Liver (tissue), 9 donors: ENCODE measurements around the gene GSTP1. TPM values are rescaled to one million over a fixed set of nuclear protein-coding genes. Genes with fewer than 3 reads are reported as not detected.

Experiments used
- DNase-seq: peaks from one replicate; pipeline ENCODE4 v3.0.0-alpha.2; 2017; ENCODE audit warnings: low spot score
- H3K27ac ChIP-seq, 2 donors: one replicate each; pipeline ENCODE4 v1.7.0; 2013; ENCODE audit warnings: inconsistent platforms in 2 of 2, low read length in 2 of 2, control low read depth in 1 of 2, low read depth in 1 of 2, mild to moderate bottlenecking in 1 of 2
- H3K27me3 ChIP-seq, 4 donors: one replicate each; pipeline versions ENCODE4 v1.6.1 to v1.7.0; 2013; ENCODE audit warnings: low read length in 3 of 4, inconsistent platforms in 1 of 4, mild to moderate bottlenecking in 1 of 4, moderate library complexity in 1 of 4; ENCODE audit not compliant: control insufficient read depth in 4 of 4, insufficient read depth in 4 of 4
- H3K36me3 ChIP-seq, 4 donors: one replicate each; pipeline versions ENCODE4 v1.6.1 to v1.7.0; 2013; ENCODE audit warnings: low read length in 3 of 4, mild to moderate bottlenecking in 3 of 4, low read depth in 1 of 4, moderate library complexity in 1 of 4; ENCODE audit not compliant: control insufficient read depth in 4 of 4, insufficient read depth in 3 of 4
- H3K4me1 ChIP-seq, 4 donors: one replicate each; pipeline versions ENCODE4 v1.6.1 to v1.7.0; 2013; ENCODE audit warnings: low read length in 3 of 4, mild to moderate bottlenecking in 3 of 4, moderate library complexity in 1 of 4; ENCODE audit not compliant: control insufficient read depth in 4 of 4, insufficient read depth in 4 of 4
- H3K4me3 ChIP-seq, 3 donors: one replicate each; pipeline versions ENCODE4 v1.6.1 to v1.7.0; 2013; ENCODE audit warnings: low read length in 3 of 3, control low read depth in 1 of 3, low read depth in 1 of 3, mild to moderate bottlenecking in 1 of 3
- H3K9ac ChIP-seq, 2 donors: one replicate each; pipeline ENCODE4 v1.7.0; 2013; ENCODE audit warnings: low read length in 2 of 2, mild to moderate bottlenecking in 2 of 2, moderate library complexity in 2 of 2, control low read depth in 1 of 2, low read depth in 1 of 2
- H3K9me3 ChIP-seq, 4 donors: one replicate each; pipeline versions ENCODE4 v1.6.1 to v1.7.0; 2013; ENCODE audit warnings: low read length in 3 of 4; ENCODE audit not compliant: control insufficient read depth in 4 of 4
- EGR1 ChIP-seq, 2 donors: IDR thresholded peaks; 2 replicates each; pipeline ENCODE4 v1.6.1; 2016 to 2018; ENCODE audit warnings: antibody characterized with exemption in 2 of 2, low read depth in 2 of 2
- GABPA ChIP-seq, 2 donors: IDR thresholded peaks in 1 of 2; conservative IDR thresholded peaks in 1 of 2; 2 replicates each; pipeline ENCODE4 v1.6.1; 2016; ENCODE audit warnings: antibody characterized with exemption in 2 of 2, mild to moderate bottlenecking in 1 of 2, moderate library complexity in 1 of 2
- HNF4A ChIP-seq, 2 donors: conservative IDR thresholded peaks; 2 replicates each; pipeline ENCODE4 v1.6.1; 2016; ENCODE audit warnings: antibody characterized with exemption in 2 of 2, mild to moderate bottlenecking in 2 of 2
- HNF4G ChIP-seq: IDR thresholded peaks from 2 replicates; pipeline ENCODE4 v1.6.1; 2016; ENCODE audit warnings: antibody characterized with exemption
- JUND ChIP-seq, 2 donors: IDR thresholded peaks; 2 replicates each; pipeline ENCODE4 v1.6.1; 2016; ENCODE audit warnings: antibody characterized with exemption in 2 of 2
- NR2F2 ChIP-seq: IDR thresholded peaks from 2 replicates; pipeline ENCODE4 v1.6.1; 2016; ENCODE audit warnings: antibody characterized with exemption
- RAD21 ChIP-seq, 2 donors: IDR thresholded peaks; 2 replicates each; pipeline ENCODE4 v1.6.1; 2016; ENCODE audit warnings: antibody characterized with exemption in 2 of 2, mild to moderate bottlenecking in 2 of 2
- RXRA ChIP-seq, 2 donors: IDR thresholded peaks; 2 replicates each; pipeline ENCODE4 v1.6.1; 2017 to 2018; ENCODE audit warnings: antibody characterized with exemption in 2 of 2, mild to moderate bottlenecking in 1 of 2
- SP1 ChIP-seq: IDR thresholded peaks from 2 replicates; pipeline ENCODE4 v1.6.1; 2018; ENCODE audit warnings: antibody characterized with exemption, mild to moderate bottlenecking
- YY1 ChIP-seq: IDR thresholded peaks from 2 replicates; pipeline ENCODE4 v1.6.1; 2016; ENCODE audit warnings: antibody characterized with exemption, mild to moderate bottlenecking
- WGBS: extraction: QIAGEN DNeasy Blood & Tissue Kit; methylation state at CpG from one replicate; pipeline ENCODE4 v1.1.7; 2013; 5-methylcytosine and 5-hydroxymethylcytosine counted together
- polyA plus RNA-seq, 2 donors: library from polyadenylated mRNA; stranded (reverse) in 1 of 2; unstranded in 1 of 2; fragments of 200-250 nt in 1 of 2; fragments of >200 nt in 1 of 2; fragmentation: Nextera tagmentation in 1 of 2; extraction: Ambion mirVana in 1 of 2; gene quantifications; one replicate each; pipeline versions ENCODE4 v1.2.1 to v1.2.3, GENCODE V29; 2013 to 2015
- total RNA-seq, 2 donors: library from RNA; depleted of rRNA; stranded (reverse); fragments of >200 nt; gene quantifications; one replicate each; pipeline ENCODE4 v1.2.3, GENCODE V29; 2014
- TF ChIP-seq, protein P1 (sequence below): IDR thresholded peaks from 2 replicates; pipeline ENCODE4 v1.6.1; 2016; ENCODE audit warnings: antibody characterized with exemption
- TF ChIP-seq, protein P2 (sequence below): fragments of 150-350 bp; IDR thresholded peaks from 2 replicates; pipeline ENCODE4 v1.5.1; 2017; ENCODE audit warnings: improper control_type of control experiment, low read depth, low read length; ENCODE audit not compliant: missing input control
- TF ChIP-seq, protein P3 (sequence below): IDR thresholded peaks from 2 replicates; pipeline ENCODE4 v1.6.1; 2016; ENCODE audit warnings: antibody characterized with exemption
- TF ChIP-seq, protein P4 (sequence below): IDR thresholded peaks from 2 replicates; pipeline ENCODE4 v1.6.1; 2016; ENCODE audit warnings: antibody characterized with exemption
- TF ChIP-seq, protein P5 (sequence below): IDR thresholded peaks from 2 replicates; pipeline ENCODE4 v1.6.1; 2016; ENCODE audit warnings: antibody characterized with exemption, mild to moderate bottlenecking
- donor health status: healthy.
- donor health status: healthy.
- donor health status: healthy.
- donor health status: healthy.
- donor health status: healthy.

Gene GSTP1
- total and polyA plus RNA-seq, 4 donors: 25.6 to 228 (median 44.8) TPM

DNA sequence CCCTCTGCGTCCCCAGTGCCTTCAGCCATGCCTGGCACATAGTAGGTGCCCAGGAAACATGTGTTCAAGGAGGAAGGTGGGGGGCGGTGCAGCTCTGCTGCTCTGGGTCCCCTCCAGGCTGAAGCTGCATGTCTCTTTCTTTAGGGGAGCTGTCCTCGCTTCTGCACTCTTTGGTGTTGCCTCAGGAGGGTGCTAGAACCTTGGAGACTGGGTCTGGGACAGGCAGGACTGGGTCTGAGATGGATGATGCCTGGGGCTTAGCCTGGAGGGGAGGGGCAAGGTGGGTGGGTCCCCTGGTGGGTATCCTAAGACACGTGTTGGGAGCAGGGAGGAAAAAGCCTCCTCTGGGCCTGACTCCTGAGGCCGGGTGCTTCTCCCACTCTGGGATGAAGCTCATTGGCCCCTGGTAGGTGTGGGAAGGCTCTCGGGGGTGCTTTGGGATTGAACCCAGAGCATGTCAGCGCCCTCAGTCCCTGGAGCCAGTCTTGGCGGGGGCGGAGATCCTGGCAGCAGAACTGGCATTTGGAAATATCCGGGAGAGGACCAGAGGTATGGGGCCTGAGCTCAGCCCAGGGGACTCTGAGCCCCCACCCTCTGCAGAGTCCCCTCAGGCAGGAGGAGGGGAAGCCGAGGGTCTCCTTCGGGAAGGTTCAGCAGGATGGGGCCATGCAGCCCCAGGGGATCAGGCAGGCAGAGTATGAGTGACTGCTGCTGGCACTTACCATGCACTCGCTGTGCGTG lies 6.7 kb upstream of the GSTP1 start:
- peaks cover 11 to 17% (median 13%) of the 10 kb centered on the region in 4 donors for H3K4me1 ChIP-seq
- 68% methylated on average over 14 of the region's 14 CpGs for WGBS
- H3K9me3 ChIP-seq: no peaks in the 10 kb centered on the region
- no peaks in the 10 kb centered on the region for H3K36me3 ChIP-seq
- H3K27ac ChIP-seq: no peak overlapping the region
- no peak overlapping the region for H3K9ac ChIP-seq
- no peak overlapping the region for H3K4me3 ChIP-seq
- TF ChIP-seq, protein P1, sequence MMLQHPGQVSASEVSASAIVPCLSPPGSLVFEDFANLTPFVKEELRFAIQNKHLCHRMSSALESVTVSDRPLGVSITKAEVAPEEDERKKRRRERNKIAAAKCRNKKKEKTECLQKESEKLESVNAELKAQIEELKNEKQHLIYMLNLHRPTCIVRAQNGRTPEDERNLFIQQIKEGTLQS: no peak
- peak; percentile 37 to 64 for TF ChIP-seq RAD21 (IDR thresholded peaks at IDR 0.05)
- TF ChIP-seq EGR1 (IDR thresholded peaks at IDR 0.05; ENCODE audit: low read depth in 2 of 2): peak; percentile 78 to 91
- no peaks in the 10 kb centered on the region for H3K27me3 ChIP-seq
- no peak for DNase-seq

DNA sequence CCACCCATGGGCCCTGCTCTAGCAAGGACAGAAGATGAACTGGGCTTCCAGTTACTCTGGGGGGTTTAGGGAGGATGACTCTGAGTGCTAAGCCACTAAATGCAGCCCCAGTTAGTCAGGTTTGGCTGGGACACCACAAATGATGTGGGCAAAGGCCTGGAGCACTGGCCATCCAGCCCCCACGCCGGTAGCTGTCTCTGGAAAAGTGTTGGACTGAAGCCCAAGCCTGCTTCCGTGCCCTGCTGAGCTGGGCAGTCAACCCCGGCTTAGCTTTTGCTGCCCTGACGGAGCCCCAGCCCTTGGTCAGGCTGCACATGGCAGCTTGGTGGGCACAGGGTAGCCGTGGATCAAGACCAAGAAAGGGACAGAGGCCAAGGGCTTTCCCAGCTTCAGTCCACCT lies 5.7 kb upstream of the GSTP1 start:
- Histone ChIP-seq H3K27ac (no peak overlapping the region), H3K4me1 (peaks cover 11 to 21% (median 15%) of the 10 kb centered on the region in 4 donors), H3K36me3 (no peaks in the 10 kb centered on the region), H3K9me3 (no peaks in the 10 kb centered on the region), H3K27me3 (no peaks in the 10 kb centered on the region), H3K9ac (no peak overlapping the region), H3K4me3 (no peak overlapping the region)
- TF ChIP-seq HNF4G (no peak), NR2F2 (no peak), EGR1 (IDR thresholded peaks at IDR 0.05; ENCODE audit: low read depth in 2 of 2) (peak in 1 of 2 donors; percentile 8), HNF4A (conservative IDR thresholded peaks at IDR 0.05) (peak in 1 of 2 donors; percentile 55), RXRA (IDR thresholded peaks at IDR 0.05) (peak in 1 of 2 donors; percentile 56), SP1 (peak; percentile 22)
- TF ChIP-seq, protein P2, sequence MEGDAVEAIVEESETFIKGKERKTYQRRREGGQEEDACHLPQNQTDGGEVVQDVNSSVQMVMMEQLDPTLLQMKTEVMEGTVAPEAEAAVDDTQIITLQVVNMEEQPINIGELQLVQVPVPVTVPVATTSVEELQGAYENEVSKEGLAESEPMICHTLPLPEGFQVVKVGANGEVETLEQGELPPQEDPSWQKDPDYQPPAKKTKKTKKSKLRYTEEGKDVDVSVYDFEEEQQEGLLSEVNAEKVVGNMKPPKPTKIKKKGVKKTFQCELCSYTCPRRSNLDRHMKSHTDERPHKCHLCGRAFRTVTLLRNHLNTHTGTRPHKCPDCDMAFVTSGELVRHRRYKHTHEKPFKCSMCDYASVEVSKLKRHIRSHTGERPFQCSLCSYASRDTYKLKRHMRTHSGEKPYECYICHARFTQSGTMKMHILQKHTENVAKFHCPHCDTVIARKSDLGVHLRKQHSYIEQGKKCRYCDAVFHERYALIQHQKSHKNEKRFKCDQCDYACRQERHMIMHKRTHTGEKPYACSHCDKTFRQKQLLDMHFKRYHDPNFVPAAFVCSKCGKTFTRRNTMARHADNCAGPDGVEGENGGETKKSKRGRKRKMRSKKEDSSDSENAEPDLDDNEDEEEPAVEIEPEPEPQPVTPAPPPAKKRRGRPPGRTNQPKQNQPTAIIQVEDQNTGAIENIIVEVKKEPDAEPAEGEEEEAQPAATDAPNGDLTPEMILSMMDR: no peak
- WGBS: 35% methylated on average over 6 of the region's 6 CpGs
- no peak for DNase-seq

DNA sequence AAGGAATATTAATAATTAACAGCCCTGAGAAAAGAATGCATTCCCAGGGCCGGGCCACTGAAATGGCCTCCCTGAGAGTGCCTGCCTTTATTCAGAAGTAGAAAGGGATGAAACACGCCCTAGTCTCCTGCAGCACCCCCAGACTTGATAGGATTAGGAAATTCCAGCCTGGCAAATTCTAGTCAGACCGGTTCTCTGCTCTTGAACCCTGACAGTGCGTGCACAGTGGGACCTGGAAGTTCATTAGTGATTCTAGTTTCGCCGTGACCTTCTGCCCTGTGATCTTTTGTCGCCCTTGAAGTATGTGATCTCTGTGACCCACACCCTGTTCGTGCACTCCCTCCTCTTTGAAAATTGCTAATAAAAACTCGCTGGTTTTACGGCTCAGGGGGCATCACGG lies 2.1 kb upstream of the GSTP1 start:
- Histone ChIP-seq H3K27me3 (no peaks in the 10 kb centered on the region), H3K9ac (no peak overlapping the region), H3K9me3 (no peaks in the 10 kb centered on the region), H3K4me1 (peaks cover 11 to 24% (median 16%) of the 10 kb centered on the region in 4 donors), H3K4me3 (no peak overlapping the region), H3K36me3 (no peaks in the 10 kb centered on the region), H3K27ac (no peak overlapping the region)
- 47% methylated on average over 11 of the region's 11 CpGs for WGBS
- TF ChIP-seq NR2F2: peak; percentile 83
- peak; percentile 26 for TF ChIP-seq YY1
- TF ChIP-seq GABPA (IDR thresholded peaks at IDR 0.05 in 1 of 2, conservative IDR thresholded peaks at IDR 0.05 in 1 of 2): no peak
- peak; percentile 55 for TF ChIP-seq SP1
- peak; percentile 3 to 7 for TF ChIP-seq RXRA (IDR thresholded peaks at IDR 0.05)
- DNase-seq: no peak

DNA sequence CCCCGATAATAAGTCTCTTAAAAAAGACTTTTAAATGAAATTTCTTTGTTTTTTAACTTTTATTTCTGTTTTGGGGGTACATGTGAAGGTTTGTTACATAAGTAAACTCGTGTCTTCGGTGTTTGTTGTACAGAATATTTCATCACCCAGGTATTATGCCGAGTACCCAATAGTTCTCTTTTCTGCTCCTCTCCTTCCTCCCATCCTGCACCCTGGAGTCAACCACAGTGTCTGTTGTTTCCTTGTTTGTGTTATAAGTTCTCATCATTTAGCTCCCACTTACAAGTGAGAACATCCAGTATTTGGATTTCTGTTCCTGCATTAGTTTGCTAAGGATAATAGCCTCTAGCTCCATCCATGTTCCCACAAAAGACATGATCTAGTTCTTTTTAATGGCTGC lies 1.6 kb upstream of the GSTP1 start:
- Histone ChIP-seq H3K4me3 (no peak overlapping the region), H3K4me1 (peaks cover 11 to 24% (median 16%) of the 10 kb centered on the region in 4 donors), H3K36me3 (no peaks in the 10 kb centered on the region), H3K27ac (no peak overlapping the region), H3K27me3 (no peaks in the 10 kb centered on the region), H3K9me3 (no peaks in the 10 kb centered on the region), H3K9ac (no peak overlapping the region)
- DNase-seq: no peak
- WGBS: 57% methylated on average over 4 of the region's 4 CpGs
- TF ChIP-seq, protein P3, sequence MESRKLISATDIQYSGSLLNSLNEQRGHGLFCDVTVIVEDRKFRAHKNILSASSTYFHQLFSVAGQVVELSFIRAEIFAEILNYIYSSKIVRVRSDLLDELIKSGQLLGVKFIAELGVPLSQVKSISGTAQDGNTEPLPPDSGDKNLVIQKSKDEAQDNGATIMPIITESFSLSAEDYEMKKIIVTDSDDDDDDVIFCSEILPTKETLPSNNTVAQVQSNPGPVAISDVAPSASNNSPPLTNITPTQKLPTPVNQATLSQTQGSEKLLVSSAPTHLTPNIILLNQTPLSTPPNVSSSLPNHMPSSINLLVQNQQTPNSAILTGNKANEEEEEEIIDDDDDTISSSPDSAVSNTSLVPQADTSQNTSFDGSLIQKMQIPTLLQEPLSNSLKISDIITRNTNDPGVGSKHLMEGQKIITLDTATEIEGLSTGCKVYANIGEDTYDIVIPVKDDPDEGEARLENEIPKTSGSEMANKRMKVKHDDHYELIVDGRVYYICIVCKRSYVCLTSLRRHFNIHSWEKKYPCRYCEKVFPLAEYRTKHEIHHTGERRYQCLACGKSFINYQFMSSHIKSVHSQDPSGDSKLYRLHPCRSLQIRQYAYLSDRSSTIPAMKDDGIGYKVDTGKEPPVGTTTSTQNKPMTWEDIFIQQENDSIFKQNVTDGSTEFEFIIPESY: no peak
- TF ChIP-seq GABPA (IDR thresholded peaks at IDR 0.05 in 1 of 2, conservative IDR thresholded peaks at IDR 0.05 in 1 of 2) (no peak), RXRA (IDR thresholded peaks at IDR 0.05) (no peak), NR2F2 (no peak), JUND (IDR thresholded peaks at IDR 0.05) (no peak)
- TF ChIP-seq, protein P4, sequence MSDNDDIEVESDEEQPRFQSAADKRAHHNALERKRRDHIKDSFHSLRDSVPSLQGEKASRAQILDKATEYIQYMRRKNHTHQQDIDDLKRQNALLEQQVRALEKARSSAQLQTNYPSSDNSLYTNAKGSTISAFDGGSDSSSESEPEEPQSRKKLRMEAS: no peak
- TF ChIP-seq, protein P5, sequence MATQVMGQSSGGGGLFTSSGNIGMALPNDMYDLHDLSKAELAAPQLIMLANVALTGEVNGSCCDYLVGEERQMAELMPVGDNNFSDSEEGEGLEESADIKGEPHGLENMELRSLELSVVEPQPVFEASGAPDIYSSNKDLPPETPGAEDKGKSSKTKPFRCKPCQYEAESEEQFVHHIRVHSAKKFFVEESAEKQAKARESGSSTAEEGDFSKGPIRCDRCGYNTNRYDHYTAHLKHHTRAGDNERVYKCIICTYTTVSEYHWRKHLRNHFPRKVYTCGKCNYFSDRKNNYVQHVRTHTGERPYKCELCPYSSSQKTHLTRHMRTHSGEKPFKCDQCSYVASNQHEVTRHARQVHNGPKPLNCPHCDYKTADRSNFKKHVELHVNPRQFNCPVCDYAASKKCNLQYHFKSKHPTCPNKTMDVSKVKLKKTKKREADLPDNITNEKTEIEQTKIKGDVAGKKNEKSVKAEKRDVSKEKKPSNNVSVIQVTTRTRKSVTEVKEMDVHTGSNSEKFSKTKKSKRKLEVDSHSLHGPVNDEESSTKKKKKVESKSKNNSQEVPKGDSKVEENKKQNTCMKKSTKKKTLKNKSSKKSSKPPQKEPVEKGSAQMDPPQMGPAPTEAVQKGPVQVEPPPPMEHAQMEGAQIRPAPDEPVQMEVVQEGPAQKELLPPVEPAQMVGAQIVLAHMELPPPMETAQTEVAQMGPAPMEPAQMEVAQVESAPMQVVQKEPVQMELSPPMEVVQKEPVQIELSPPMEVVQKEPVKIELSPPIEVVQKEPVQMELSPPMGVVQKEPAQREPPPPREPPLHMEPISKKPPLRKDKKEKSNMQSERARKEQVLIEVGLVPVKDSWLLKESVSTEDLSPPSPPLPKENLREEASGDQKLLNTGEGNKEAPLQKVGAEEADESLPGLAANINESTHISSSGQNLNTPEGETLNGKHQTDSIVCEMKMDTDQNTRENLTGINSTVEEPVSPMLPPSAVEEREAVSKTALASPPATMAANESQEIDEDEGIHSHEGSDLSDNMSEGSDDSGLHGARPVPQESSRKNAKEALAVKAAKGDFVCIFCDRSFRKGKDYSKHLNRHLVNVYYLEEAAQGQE: no peak
